ENCODE measurements around the gene CYP4F8.

CYP4F8 gene

DNA sequence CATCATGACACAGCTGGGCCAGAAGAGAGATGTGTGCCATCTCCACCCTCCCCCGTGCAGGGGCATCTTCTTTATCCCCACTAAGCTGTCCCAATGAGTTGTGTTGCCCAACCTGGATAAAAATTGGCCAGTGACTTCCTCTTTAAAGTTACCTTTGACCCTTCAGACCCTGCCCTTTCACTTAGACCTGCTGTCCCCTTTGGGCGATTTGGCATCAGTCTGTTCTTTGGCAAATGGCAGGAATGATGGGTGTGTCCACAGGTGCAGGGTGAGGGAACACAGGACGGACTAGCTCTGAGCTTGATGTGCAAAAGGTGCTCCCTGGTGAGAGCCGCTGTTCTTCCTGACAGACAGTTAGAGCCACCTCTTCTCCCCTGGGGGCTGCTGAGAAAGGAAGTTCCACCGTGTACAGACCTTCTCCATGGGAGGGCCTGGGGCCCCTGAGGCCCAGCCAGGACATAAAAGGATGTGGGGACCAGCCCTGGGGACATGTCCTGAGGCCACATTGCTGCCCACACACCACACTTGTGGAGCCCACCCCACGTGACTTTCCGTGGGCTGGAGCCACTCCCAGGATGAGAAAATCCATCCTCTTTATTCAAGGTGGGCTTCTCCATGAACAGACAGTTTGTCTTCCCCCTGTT, 1.7 kb downstream of the CYP4F8 start:
- TF ChIP-seq SPI1 (IDR thresholded peaks at IDR 0.05; ENCODE audit: borderline replicate concordance, low read depth): no peak
- TF ChIP-seq, protein P1, sequence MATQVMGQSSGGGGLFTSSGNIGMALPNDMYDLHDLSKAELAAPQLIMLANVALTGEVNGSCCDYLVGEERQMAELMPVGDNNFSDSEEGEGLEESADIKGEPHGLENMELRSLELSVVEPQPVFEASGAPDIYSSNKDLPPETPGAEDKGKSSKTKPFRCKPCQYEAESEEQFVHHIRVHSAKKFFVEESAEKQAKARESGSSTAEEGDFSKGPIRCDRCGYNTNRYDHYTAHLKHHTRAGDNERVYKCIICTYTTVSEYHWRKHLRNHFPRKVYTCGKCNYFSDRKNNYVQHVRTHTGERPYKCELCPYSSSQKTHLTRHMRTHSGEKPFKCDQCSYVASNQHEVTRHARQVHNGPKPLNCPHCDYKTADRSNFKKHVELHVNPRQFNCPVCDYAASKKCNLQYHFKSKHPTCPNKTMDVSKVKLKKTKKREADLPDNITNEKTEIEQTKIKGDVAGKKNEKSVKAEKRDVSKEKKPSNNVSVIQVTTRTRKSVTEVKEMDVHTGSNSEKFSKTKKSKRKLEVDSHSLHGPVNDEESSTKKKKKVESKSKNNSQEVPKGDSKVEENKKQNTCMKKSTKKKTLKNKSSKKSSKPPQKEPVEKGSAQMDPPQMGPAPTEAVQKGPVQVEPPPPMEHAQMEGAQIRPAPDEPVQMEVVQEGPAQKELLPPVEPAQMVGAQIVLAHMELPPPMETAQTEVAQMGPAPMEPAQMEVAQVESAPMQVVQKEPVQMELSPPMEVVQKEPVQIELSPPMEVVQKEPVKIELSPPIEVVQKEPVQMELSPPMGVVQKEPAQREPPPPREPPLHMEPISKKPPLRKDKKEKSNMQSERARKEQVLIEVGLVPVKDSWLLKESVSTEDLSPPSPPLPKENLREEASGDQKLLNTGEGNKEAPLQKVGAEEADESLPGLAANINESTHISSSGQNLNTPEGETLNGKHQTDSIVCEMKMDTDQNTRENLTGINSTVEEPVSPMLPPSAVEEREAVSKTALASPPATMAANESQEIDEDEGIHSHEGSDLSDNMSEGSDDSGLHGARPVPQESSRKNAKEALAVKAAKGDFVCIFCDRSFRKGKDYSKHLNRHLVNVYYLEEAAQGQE (IDR thresholded peaks at IDR 0.05; ENCODE audit: insufficient replicate concordance, low read depth): no peak
- TF ChIP-seq GABPA (IDR thresholded peaks at IDR 0.05; ENCODE audit: low read depth): no peak
- no peak for TF ChIP-seq POLR2AphosphoS5 (IDR thresholded peaks at IDR 0.05; ENCODE audit: low read depth)
- TF ChIP-seq, protein P2, sequence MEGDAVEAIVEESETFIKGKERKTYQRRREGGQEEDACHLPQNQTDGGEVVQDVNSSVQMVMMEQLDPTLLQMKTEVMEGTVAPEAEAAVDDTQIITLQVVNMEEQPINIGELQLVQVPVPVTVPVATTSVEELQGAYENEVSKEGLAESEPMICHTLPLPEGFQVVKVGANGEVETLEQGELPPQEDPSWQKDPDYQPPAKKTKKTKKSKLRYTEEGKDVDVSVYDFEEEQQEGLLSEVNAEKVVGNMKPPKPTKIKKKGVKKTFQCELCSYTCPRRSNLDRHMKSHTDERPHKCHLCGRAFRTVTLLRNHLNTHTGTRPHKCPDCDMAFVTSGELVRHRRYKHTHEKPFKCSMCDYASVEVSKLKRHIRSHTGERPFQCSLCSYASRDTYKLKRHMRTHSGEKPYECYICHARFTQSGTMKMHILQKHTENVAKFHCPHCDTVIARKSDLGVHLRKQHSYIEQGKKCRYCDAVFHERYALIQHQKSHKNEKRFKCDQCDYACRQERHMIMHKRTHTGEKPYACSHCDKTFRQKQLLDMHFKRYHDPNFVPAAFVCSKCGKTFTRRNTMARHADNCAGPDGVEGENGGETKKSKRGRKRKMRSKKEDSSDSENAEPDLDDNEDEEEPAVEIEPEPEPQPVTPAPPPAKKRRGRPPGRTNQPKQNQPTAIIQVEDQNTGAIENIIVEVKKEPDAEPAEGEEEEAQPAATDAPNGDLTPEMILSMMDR (IDR thresholded peaks at IDR 0.05; ENCODE audit: insufficient read depth, low read length): no peak
- Histone ChIP-seq H3K27me3 (ENCODE audit: insufficient read depth, poor library complexity, severe bottlenecking) (no peaks in the 10 kb centered on the region), H3K4me3 (replicated peaks; ENCODE audit: insufficient read depth, low read length) (no peak overlapping the region), H3K27ac (replicated peaks) (no peak overlapping the region)
- DNase-seq (ENCODE audit: low read depth in 1 of 2, low spot score in 1 of 2): no peak

DNA sequence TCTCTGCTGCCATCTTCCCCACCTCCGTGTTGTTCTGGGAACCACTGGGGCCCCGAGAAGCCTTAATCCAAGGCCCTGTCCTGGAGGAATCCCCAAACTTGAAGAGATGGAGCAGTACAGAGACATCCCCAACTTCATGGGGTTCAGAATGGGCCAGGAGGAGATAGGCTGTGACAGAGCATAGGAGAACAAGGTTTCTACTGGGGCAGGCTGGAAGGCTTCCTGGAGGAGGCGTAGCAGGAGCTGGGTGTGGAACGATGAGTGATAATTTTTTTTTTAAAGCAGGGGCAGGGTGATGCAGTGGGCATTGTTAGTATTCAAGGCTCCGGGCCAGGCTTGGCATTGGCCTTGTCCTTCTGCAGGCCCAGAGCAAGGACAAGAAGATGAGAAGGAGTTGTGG, 3.3 kb downstream of the CYP4F8 start:
- no peak overlapping the region for H3K27ac ChIP-seq (replicated peaks)
- no peak for DNase-seq (ENCODE audit: low read depth in 1 of 2, low spot score in 1 of 2)
- TF ChIP-seq, protein P2 (IDR thresholded peaks at IDR 0.05; ENCODE audit: insufficient read depth, low read length): no peak
- TF ChIP-seq GABPA (IDR thresholded peaks at IDR 0.05; ENCODE audit: low read depth) (no peak), POLR2AphosphoS5 (IDR thresholded peaks at IDR 0.05; ENCODE audit: low read depth) (no peak), SPI1 (IDR thresholded peaks at IDR 0.05; ENCODE audit: borderline replicate concordance, low read depth) (no peak)
- TF ChIP-seq, protein P1 (IDR thresholded peaks at IDR 0.05; ENCODE audit: insufficient replicate concordance, low read depth): no peak
- H3K27me3 ChIP-seq (ENCODE audit: insufficient read depth, poor library complexity, severe bottlenecking): no peaks in the 10 kb centered on the region
- no peak overlapping the region for H3K4me3 ChIP-seq (replicated peaks; ENCODE audit: insufficient read depth, low read length)

DNA sequence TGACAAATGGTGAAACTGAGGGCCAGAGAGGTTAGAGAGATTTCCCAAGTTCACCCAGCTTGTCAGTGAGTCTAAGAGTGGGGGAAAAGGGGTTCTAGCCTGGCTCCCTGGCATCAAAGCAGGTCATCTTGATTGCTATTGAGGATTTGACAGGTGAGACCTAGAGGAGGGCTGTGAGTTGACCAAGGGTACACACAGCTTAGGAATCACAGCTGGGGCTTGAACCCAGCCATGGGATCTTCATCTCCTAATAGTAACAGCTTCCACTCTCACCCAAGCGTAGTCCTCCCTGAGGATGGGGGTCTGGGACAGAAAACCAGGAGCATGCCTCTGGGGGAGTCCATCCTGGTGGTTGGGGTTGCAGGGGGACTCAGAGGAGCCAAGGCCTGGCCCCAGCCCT, 6.8 kb downstream of the CYP4F8 start:
- Histone ChIP-seq H3K4me3 (replicated peaks; ENCODE audit: insufficient read depth, low read length) (no peak overlapping the region), H3K27ac (replicated peaks) (no peak overlapping the region), H3K27me3 (ENCODE audit: insufficient read depth, poor library complexity, severe bottlenecking) (no peaks in the 10 kb centered on the region)
- no peak for DNase-seq (ENCODE audit: low read depth in 1 of 2, low spot score in 1 of 2)
- TF ChIP-seq, protein P1 (IDR thresholded peaks at IDR 0.05; ENCODE audit: insufficient replicate concordance, low read depth): no peak
- TF ChIP-seq, protein P2 (IDR thresholded peaks at IDR 0.05; ENCODE audit: insufficient read depth, low read length): no peak
- TF ChIP-seq SPI1 (IDR thresholded peaks at IDR 0.05; ENCODE audit: borderline replicate concordance, low read depth) (no peak), GABPA (IDR thresholded peaks at IDR 0.05; ENCODE audit: low read depth) (no peak), POLR2AphosphoS5 (IDR thresholded peaks at IDR 0.05; ENCODE audit: low read depth) (no peak)

All from HL-60 (cell line).